ENCODE results near the gene PRDM13.
A peak's percentile ranks its signal among the peaks of the same experiment; 100 is the strongest.
"Not testable (repeated sequence)": the region's sequence is repeated elsewhere in the genome, so short reads cannot be mapped to it uniquely, and the experiment has no call there.

Gene PRDM13

DNA sequence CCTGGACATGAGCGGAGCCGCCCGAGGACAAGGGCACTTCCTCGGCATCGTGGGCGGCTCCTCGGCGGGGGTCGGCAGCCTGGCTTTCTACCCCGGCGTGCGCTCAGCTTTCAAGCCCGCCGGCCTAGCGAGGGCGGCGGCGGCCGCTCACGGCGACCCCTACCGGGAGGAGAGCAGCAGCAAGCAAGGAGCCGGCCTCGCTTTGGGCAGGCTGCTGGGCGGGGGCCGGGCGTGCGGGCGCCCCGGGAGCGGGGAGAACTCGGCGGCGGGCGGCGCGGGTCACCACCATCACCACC, 6.7 kb downstream of the PRDM13 start:
- H3K9me3 ChIP-seq (ENCODE audit: control insufficient read depth, low read length) = no peaks in the 10 kb centered on the region
- H3K27ac ChIP-seq (ENCODE audit: low read depth, low read length, severe bottlenecking) = no peak overlapping the region
- peaks cover 6% of the 10 kb centered on the region for H3K4me1 ChIP-seq (ENCODE audit: control insufficient read depth, insufficient read depth, low read length, poor library complexity, severe bottlenecking)
- H3K4me3 ChIP-seq (ENCODE audit: extremely low read depth, insufficient read depth, low read length, poor library complexity, severe bottlenecking) = peak overlapping the region; percentile 28
- WGBS, 2 experiments (ENCODE audit: insufficient coverage in 2 of 2) = 0% methylated on average over 4 to 25 of the region's 37 CpGs
- H3K36me3 ChIP-seq (ENCODE audit: control insufficient read depth, insufficient read depth, low read length) = no peaks in the 10 kb centered on the region

DNA sequence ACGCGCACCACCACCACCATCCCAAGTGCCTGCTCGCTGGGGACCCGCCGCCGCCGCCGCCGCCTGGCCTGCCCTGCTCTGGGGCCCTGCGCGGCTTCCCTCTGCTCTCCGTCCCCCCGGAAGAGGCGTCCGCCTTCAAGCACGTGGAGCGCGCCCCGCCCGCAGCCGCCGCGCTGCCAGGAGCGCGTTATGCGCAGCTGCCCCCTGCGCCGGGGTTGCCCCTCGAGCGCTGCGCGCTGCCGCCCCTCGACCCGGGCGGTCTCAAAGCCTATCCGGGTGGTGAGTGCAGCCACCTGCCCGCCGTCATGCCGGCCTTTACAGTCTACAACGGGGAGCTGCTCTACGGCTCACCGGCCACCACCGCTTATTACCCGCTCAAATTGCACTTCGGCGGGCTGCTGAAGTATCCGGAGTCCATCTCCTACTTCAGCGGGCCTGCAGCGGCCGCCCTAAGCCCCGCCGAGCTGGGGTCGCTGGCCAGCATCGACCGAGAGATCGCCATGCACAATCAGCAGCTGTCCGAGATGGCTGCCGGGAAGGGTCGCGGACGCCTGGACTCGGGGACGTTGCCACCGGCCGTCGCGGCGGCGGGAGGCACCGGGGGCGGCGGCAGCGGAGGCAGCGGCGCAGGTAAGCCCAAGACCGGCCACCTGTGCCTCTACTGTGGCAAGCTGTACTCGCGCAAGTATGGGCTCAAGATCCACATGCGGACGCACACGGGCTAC, 7.2 kb downstream of the PRDM13 start:
- H3K4me1 ChIP-seq (ENCODE audit: control insufficient read depth, insufficient read depth, low read length, poor library complexity, severe bottlenecking) = peaks cover 6% of the 10 kb centered on the region
- no peaks in the 10 kb centered on the region for H3K9me3 ChIP-seq (ENCODE audit: control insufficient read depth, low read length)
- H3K27ac ChIP-seq (ENCODE audit: low read depth, low read length, severe bottlenecking) = no peak overlapping the region
- H3K4me3 ChIP-seq (ENCODE audit: extremely low read depth, insufficient read depth, low read length, poor library complexity, severe bottlenecking) = peak overlapping the region; percentile 28
- H3K36me3 ChIP-seq (ENCODE audit: control insufficient read depth, insufficient read depth, low read length) = no peaks in the 10 kb centered on the region
- WGBS, 2 experiments (ENCODE audit: insufficient coverage in 2 of 2) = 0 to 1% methylated on average over 35 to 78 of the region's 82 CpGs

DNA sequence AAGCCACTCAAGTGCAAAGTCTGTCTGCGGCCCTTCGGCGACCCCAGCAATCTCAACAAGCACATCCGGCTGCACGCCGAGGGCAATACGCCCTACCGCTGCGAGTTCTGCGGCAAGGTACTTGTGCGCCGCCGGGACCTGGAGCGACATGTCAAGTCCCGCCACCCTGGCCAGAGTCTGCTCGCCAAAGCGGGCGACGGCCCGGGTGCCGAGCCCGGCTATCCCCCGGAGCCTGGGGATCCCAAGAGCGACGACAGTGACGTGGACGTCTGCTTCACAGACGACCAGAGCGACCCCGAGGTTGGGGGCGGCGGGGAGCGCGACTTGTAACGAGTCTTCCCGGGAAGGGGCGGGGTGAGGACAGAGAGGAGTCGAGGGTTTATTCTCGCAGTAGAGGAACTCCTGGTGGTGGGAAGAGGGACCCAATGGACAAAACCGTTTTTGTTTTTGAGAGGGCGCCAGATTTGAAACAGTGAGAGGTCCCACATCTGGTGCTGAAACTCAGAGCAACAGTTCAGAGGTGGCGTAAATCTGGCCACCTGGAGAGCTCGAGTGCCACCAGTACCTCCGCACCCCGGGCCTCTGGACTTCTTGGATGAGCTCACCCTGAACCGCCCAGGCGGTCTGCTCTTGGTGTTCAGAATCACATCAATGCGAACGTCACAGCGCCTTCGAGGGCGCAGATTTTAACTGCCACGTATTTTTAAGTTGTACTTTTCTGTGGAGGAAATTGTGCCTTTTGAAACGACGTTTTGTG, 8.0 kb downstream of the PRDM13 start:
- H3K4me3 ChIP-seq (ENCODE audit: extremely low read depth, insufficient read depth, low read length, poor library complexity, severe bottlenecking) = peak overlapping the region; percentile 28
- WGBS, 2 experiments (ENCODE audit: insufficient coverage in 2 of 2) = 2 to 4% methylated on average over 40 to 49 of the region's 55 CpGs
- H3K36me3 ChIP-seq (ENCODE audit: control insufficient read depth, insufficient read depth, low read length) = no peaks in the 10 kb centered on the region
- H3K27ac ChIP-seq (ENCODE audit: low read depth, low read length, severe bottlenecking) = no peak overlapping the region
- H3K9me3 ChIP-seq (ENCODE audit: control insufficient read depth, low read length) = no peaks in the 10 kb centered on the region
- H3K4me1 ChIP-seq (ENCODE audit: control insufficient read depth, insufficient read depth, low read length, poor library complexity, severe bottlenecking) = peaks cover 6% of the 10 kb centered on the region

DNA sequence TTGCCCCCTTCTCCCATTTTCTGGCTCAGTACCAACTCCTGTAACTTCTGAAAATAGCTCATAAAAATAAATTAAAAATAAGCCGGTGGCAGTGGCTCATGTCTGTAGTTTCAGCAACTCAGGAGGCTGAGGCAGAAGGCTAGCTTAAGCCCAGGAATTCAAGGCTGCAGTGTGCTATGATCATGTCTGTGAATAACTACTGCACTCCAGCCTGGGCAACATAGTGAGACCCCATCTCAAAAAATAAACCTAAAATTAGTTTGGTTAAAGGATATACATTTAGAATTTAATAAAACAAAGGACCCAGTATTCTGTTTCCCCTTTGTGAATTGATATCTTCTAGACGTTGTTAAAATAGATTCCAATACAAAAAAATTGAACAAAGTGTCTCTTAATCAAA, 10.5 kb downstream of the PRDM13 start:
- Histone ChIP-seq H3K4me3 (ENCODE audit: extremely low read depth, insufficient read depth, low read length, poor library complexity, severe bottlenecking) (no peak overlapping the region), H3K4me1 (ENCODE audit: control insufficient read depth, insufficient read depth, low read length, poor library complexity, severe bottlenecking) (peaks cover 6% of the 10 kb centered on the region), H3K27ac (ENCODE audit: low read depth, low read length, severe bottlenecking) (no peak overlapping the region), H3K9me3 (ENCODE audit: control insufficient read depth, low read length) (no peaks in the 10 kb centered on the region), H3K36me3 (ENCODE audit: control insufficient read depth, insufficient read depth, low read length) (no peaks in the 10 kb centered on the region)
- WGBS, 2 experiments (ENCODE audit: insufficient coverage in 2 of 2) = 60% methylated on average over 1 of the region's 2 CpGs; no CpG with 5 or more reads in 1 of the 2 experiments

DNA sequence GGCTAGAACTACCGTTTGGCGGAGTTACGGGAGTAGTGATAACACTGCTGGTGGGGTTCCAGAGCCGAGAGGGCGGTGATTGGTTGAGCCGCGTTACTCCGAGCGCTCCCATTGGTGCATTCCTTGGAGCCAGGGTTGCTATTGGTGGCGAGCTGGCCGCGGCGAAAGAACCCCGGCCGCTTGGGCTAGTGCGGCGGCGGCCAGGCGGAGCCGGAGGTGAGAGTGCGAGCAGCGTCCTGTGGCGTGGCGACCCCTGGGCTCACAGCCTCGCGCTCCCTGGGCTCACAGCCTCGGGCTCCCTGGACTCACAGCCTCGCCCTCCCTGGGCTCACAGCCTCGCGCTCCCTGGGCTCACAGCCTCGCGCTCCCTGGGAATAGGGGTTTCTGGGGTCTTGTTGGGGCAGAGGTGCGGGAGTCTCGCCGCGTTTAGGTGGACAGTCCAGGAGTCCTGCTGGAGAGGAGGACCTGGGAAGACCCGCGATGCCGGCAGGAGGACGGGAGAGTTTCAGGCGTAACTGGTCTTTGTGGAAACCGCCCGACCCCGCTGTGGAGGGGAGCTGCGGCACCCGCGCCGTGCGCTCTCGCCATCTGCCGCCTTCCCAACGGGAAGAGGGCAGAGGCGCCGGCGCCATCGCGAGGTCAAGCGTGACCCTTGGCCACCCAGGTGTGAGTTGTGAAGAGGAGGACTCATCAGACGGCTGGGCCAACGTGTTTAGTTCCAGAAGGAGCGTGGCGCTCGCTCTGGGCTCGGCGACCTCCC, 12.2 kb downstream of the PRDM13 start:
- 1 to 2% methylated on average over 40 to 47 of the region's 65 CpGs for WGBS, 2 experiments (ENCODE audit: insufficient coverage in 2 of 2)
- Histone ChIP-seq H3K27ac (ENCODE audit: low read depth, low read length, severe bottlenecking) (no peak overlapping the region), H3K4me1 (ENCODE audit: control insufficient read depth, insufficient read depth, low read length, poor library complexity, severe bottlenecking) (no peaks in the 10 kb centered on the region), H3K36me3 (ENCODE audit: control insufficient read depth, insufficient read depth, low read length) (no peaks in the 10 kb centered on the region), H3K4me3 (ENCODE audit: extremely low read depth, insufficient read depth, low read length, poor library complexity, severe bottlenecking) (no peak overlapping the region), H3K9me3 (ENCODE audit: control insufficient read depth, low read length) (no peaks in the 10 kb centered on the region)

DNA sequence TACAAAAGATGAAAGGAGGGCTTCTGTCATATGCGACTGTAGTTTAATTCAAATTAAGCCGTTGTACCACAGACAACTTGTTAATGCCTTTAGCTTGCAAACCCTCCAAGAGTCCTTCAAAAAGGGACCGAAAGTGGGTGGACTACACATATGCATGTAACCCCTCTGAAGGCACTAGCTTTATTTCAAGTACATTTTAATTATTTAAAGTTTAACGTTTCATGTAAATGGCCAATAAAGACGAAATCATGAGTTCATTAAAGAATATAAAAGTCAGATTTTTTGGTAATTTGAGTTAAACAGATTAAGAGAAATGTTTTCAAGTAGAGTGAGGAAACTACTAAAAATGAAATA, 12.8 kb downstream of the PRDM13 start:
- Histone ChIP-seq H3K36me3 (ENCODE audit: control insufficient read depth, insufficient read depth, low read length) (no peaks in the 10 kb centered on the region), H3K4me1 (ENCODE audit: control insufficient read depth, insufficient read depth, low read length, poor library complexity, severe bottlenecking) (no peaks in the 10 kb centered on the region), H3K4me3 (ENCODE audit: extremely low read depth, insufficient read depth, low read length, poor library complexity, severe bottlenecking) (no peak overlapping the region), H3K27ac (ENCODE audit: low read depth, low read length, severe bottlenecking) (no peak overlapping the region), H3K9me3 (ENCODE audit: control insufficient read depth, low read length) (no peaks in the 10 kb centered on the region)
- WGBS, 2 experiments (ENCODE audit: insufficient coverage in 2 of 2) = 0% methylated on average over 1 of the region's 5 CpGs; no CpG with 5 or more reads in 1 of the 2 experiments

DNA sequence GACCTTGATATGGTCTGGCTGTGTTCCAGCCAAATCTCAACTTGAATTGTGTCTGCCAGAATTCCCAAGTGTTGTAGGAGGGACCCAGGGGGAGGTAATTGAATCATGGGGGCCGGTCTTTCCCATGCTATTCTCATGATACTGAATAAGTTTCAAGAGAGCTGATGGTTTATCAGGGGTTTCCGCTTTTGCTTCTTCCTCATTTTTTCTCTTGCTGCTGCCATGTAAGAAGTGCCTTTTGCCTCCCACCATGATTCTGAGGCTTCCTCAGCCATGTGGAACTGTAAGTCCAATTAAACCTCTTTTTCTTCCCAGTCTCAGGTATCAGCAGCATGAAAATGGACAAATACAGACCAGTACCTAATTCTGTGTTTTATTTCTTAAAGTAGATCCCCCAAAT, 15.4 kb downstream of the PRDM13 start:
- H3K4me3 ChIP-seq (ENCODE audit: extremely low read depth, insufficient read depth, low read length, poor library complexity, severe bottlenecking); H3K4me1 ChIP-seq (ENCODE audit: control insufficient read depth, insufficient read depth, low read length, poor library complexity, severe bottlenecking); H3K36me3 ChIP-seq (ENCODE audit: control insufficient read depth, insufficient read depth, low read length); H3K27ac ChIP-seq (ENCODE audit: low read depth, low read length, severe bottlenecking); H3K9me3 ChIP-seq (ENCODE audit: control insufficient read depth, low read length): not testable (repeated sequence)
- WGBS, 2 experiments (ENCODE audit: insufficient coverage in 2 of 2) = 100% methylated on average over 1 of the region's 2 CpGs; no CpG with 5 or more reads in 1 of the 2 experiments

DNA sequence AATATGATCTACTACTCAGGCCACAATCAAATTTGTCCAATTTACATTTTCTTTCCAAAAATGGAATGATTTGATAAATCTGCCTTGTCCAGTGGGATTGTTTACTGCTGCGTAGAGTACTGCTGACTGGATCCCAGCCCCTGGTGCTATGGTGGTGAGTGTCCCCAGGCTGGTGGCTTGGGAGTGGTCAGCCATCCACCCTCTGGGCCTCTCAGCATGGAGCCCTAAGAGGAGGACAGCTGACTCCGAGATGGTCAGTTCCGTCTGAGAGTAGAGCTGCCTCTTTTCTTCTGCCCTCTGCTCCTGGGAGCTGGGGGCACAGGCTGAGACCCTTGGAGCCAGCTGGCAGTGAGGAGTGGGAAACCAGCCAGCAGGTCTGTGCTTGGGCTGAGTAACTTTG, 22.7 kb downstream of the PRDM13 start:
- 46 to 69% methylated on average over 2 to 3 of the region's 3 CpGs for WGBS, 2 experiments (ENCODE audit: insufficient coverage in 2 of 2)
- Histone ChIP-seq H3K36me3 (ENCODE audit: control insufficient read depth, insufficient read depth, low read length) (no peaks in the 10 kb centered on the region), H3K9me3 (ENCODE audit: control insufficient read depth, low read length) (no peaks in the 10 kb centered on the region), H3K4me3 (ENCODE audit: extremely low read depth, insufficient read depth, low read length, poor library complexity, severe bottlenecking) (no peak overlapping the region), H3K27ac (ENCODE audit: low read depth, low read length, severe bottlenecking) (no peak overlapping the region), H3K4me1 (ENCODE audit: control insufficient read depth, insufficient read depth, low read length, poor library complexity, severe bottlenecking) (no peaks in the 10 kb centered on the region)

DNA sequence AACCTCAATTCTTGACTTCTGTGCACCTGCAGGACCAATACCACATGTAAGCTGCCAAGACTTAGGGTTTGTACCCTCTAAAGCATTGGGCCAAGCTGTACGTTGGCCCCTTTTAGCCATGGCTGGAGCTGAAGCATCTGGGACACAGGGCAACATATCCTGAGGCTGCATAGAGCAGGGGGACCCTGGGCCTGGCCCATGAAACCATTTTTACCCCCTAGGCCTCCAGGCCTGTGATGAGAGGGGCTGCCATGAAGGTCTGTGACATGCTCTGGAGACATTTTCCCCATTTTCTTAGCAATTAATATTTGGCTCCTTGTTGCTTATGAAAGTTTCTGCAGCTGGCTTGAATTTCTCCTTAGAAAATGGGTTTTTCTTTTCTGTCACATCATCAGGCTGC, 31.0 kb downstream of the PRDM13 start:
- Histone ChIP-seq H3K4me1 (ENCODE audit: control insufficient read depth, insufficient read depth, low read length, poor library complexity, severe bottlenecking) (no peaks in the 10 kb centered on the region), H3K9me3 (ENCODE audit: control insufficient read depth, low read length) (peaks cover 12% of the 10 kb centered on the region), H3K36me3 (ENCODE audit: control insufficient read depth, insufficient read depth, low read length) (no peaks in the 10 kb centered on the region), H3K4me3 (ENCODE audit: extremely low read depth, insufficient read depth, low read length, poor library complexity, severe bottlenecking) (no peak overlapping the region), H3K27ac (ENCODE audit: low read depth, low read length, severe bottlenecking) (no peak overlapping the region)
- WGBS, 2 experiments (ENCODE audit: insufficient coverage in 2 of 2) = no CpG with 5 or more reads among the region's 1 CpG

DNA sequence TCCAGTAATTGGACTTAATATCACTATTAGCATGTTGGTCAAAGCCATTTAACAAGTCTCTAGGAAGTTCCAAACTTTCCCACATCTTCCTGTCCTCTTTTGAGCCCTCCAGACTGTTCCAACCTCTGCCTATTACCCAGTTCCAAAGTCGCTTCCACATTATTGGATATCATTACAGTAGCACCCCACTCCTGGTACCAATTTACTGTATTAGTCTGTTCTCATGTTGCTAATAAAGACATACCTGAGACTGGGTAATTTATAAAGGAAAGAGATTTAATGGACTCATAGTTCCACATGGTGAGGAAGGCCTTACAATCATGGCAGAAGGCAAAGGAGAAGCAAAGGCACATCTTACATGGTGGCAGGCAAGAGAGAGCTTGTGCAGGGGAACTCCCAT, 31.7 kb downstream of the PRDM13 start:
- peaks cover 12% of the 10 kb centered on the region for H3K9me3 ChIP-seq (ENCODE audit: control insufficient read depth, low read length)
- not testable (repeated sequence) for H3K4me3 ChIP-seq (ENCODE audit: extremely low read depth, insufficient read depth, low read length, poor library complexity, severe bottlenecking); H3K27ac ChIP-seq (ENCODE audit: low read depth, low read length, severe bottlenecking); H3K36me3 ChIP-seq (ENCODE audit: control insufficient read depth, insufficient read depth, low read length); H3K4me1 ChIP-seq (ENCODE audit: control insufficient read depth, insufficient read depth, low read length, poor library complexity, severe bottlenecking)
- WGBS, 2 experiments (ENCODE audit: insufficient coverage in 2 of 2) = no CpG with 5 or more reads among the region's 1 CpG

DNA sequence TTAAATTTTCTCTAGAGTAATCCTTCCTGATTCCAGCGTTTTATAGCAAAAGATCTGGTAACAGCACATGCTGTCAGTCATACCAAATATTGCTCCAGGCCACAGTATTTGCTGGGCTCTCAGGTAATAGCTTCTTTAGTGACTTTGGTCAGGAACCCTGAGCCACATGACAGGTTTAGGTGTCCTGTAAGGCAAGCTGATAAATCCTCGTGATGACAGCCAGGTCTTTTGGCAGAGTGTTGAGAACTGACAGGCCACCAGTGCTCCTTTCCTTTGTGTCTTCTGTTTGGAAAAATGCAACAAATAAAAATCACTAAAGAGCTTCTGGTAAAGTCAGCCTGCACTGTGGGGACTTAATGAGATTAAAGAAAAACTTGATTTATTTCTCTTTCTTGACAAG, 34.6 kb downstream of the PRDM13 start:
- peaks cover 12% of the 10 kb centered on the region for H3K9me3 ChIP-seq (ENCODE audit: control insufficient read depth, low read length)
- H3K36me3 ChIP-seq (ENCODE audit: control insufficient read depth, insufficient read depth, low read length) = no peaks in the 10 kb centered on the region
- no peaks in the 10 kb centered on the region for H3K4me1 ChIP-seq (ENCODE audit: control insufficient read depth, insufficient read depth, low read length, poor library complexity, severe bottlenecking)
- no peak overlapping the region for H3K27ac ChIP-seq (ENCODE audit: low read depth, low read length, severe bottlenecking)
- H3K4me3 ChIP-seq (ENCODE audit: extremely low read depth, insufficient read depth, low read length, poor library complexity, severe bottlenecking) = no peak overlapping the region
- 43 to 75% methylated on average over 1 to 2 of the region's 2 CpGs for WGBS, 2 experiments (ENCODE audit: insufficient coverage in 2 of 2)

Data from mesodermal cell (in vitro differentiated cells).